ENCODE measurements around the gene TMEM107.

TMEM107 gene

GRCh38 chr17:8189711-8190477 is 13.7 kb upstream of the TMEM107 start, which contains the start of gene BORCS6:
Gene BORCS6 (minus strand): TSS chr17:8190180. CDS start chr17:8190140, 40 bp downstream.
- Histone ChIP-seq H3K36me3 (replicated peaks) (no peaks in the 10 kb centered on the region), H3K27me3 (replicated peaks) (no peaks in the 10 kb centered on the region), H3K27ac (peak within 1 kb of the TSS; percentile 67), H3K4me3 (ENCODE audit: low read depth, low read length) (peak within 1 kb of the TSS; percentile 77)
- peak; percentile 99 for DNase-seq
- peak; percentile 27 for TF ChIP-seq CTCF (IDR thresholded peaks at IDR 0.05; ENCODE audit: low read depth, low read length, missing control alignments)
- in situ Hi-C loops (cut with HindIII; ENCODE audit: low pct_ligation_motif_present, low sequenced_read_pairs): no loop called here

GRCh38 chr17:8189041-8189710 is 13.0 kb upstream of the TMEM107 start:
- in situ Hi-C loops (cut with HindIII; ENCODE audit: low pct_ligation_motif_present, low sequenced_read_pairs): no loop called here
- Histone ChIP-seq H3K4me3 (ENCODE audit: low read depth, low read length) (peak overlapping the region; percentile 77), H3K36me3 (replicated peaks) (no peaks in the 10 kb centered on the region), H3K27ac (peak overlapping the region; percentile 67), H3K27me3 (replicated peaks) (no peaks in the 10 kb centered on the region)
- peak; percentile 5 for DNase-seq
- no peak for TF ChIP-seq CTCF (IDR thresholded peaks at IDR 0.05; ENCODE audit: low read depth, low read length, missing control alignments)

GRCh38 chr17:8188263-8188839 is 12.2 kb upstream of the TMEM107 start:
- Histone ChIP-seq H3K27me3 (replicated peaks) (no peaks in the 10 kb centered on the region), H3K27ac (peak overlapping the region; percentile 31), H3K36me3 (replicated peaks) (no peaks in the 10 kb centered on the region), H3K4me3 (ENCODE audit: low read depth, low read length) (peak overlapping the region; percentile 77)
- no peak for TF ChIP-seq CTCF (IDR thresholded peaks at IDR 0.05; ENCODE audit: low read depth, low read length, missing control alignments)
- DNase-seq: no peak
- in situ Hi-C loops (cut with HindIII; ENCODE audit: low pct_ligation_motif_present, low sequenced_read_pairs): no loop called here

GRCh38 chr17:8187517-8188262 is 11.5 kb upstream of the TMEM107 start:
- DNase-seq: peak; percentile 98
- in situ Hi-C loops (cut with HindIII; ENCODE audit: low pct_ligation_motif_present, low sequenced_read_pairs): no loop called here
- peak; percentile 16 for TF ChIP-seq CTCF (IDR thresholded peaks at IDR 0.05; ENCODE audit: low read depth, low read length, missing control alignments)
- H3K27ac ChIP-seq: peak overlapping the region; percentile 46
- H3K4me3 ChIP-seq (ENCODE audit: low read depth, low read length): peak overlapping the region; percentile 95
- H3K27me3 ChIP-seq (replicated peaks): no peaks in the 10 kb centered on the region
- no peaks in the 10 kb centered on the region for H3K36me3 ChIP-seq (replicated peaks)

GRCh38 chr17:8186787-8187516 is 10.8 kb upstream of the TMEM107 start:
- in situ Hi-C loops (cut with HindIII; ENCODE audit: low pct_ligation_motif_present, low sequenced_read_pairs): no loop called here
- Histone ChIP-seq H3K27me3 (replicated peaks) (no peaks in the 10 kb centered on the region), H3K4me3 (ENCODE audit: low read depth, low read length) (peak overlapping the region; percentile 95), H3K36me3 (replicated peaks) (no peaks in the 10 kb centered on the region), H3K27ac (peak overlapping the region; percentile 46)
- DNase-seq: peak; percentile 95
- TF ChIP-seq CTCF (IDR thresholded peaks at IDR 0.05; ENCODE audit: low read depth, low read length, missing control alignments): peak; percentile 63
